H1 (cell line): Measurements from ENCODE around the gene SGMS1. TPM values are rescaled to one million over a fixed set of nuclear protein-coding genes. Genes with fewer than 3 reads are reported as not detected.

Experiments
- CTCF ChIA-PET: fragments of 300-600 bp; sonication (Branson Sonifier 250); formaldehyde crosslinking; loops from one replicate; lab custom pipeline; 2021; ENCODE audit not compliant: partially characterized antibody; lab: Charles Lee
- POLR2A ChIA-PET: fragments of 300-600 bp; sonication (Branson Sonifier 250); formaldehyde crosslinking; loops from one replicate; lab custom pipeline; 2021; ENCODE audit warnings: inconsistent platforms; ENCODE audit not compliant: partially characterized antibody; lab: Charles Lee
- DNase-seq, 2 experiments: peaks; one replicate each; pipeline versions ENCODE4 v3.0.0 to v3.0.0-alpha.2; 2010 to 2022; ENCODE audit warnings: low spot score in 2 of 2, low read depth in 1 of 2, mixed read lengths in 1 of 2
- FAIRE-seq: peaks from 2 replicates; lab custom pipeline; 2011; peaks lifted over from hg19 to GRCh38; lab: Jason Lieb, UNC
- H2AFZ ChIP-seq: 2 replicates; pipeline ENCODE4 v1.8.1; 2012; ENCODE audit warnings: low read length, inconsistent platforms
- H2AK5ac ChIP-seq: 2 replicates; pipeline ENCODE4 v1.6.1; 2013; ENCODE audit warnings: low read depth, low read length
- H2BK120ac ChIP-seq: replicated peaks from 2 replicates; pipeline ENCODE3; 2013; ENCODE audit warnings: low read depth, low read length, inconsistent platforms
- H2BK12ac ChIP-seq: 2 replicates; pipeline ENCODE4 v1.6.1; 2013; ENCODE audit warnings: low read depth, low read length
- H2BK15ac ChIP-seq: 2 replicates; pipeline ENCODE4 v1.6.1; 2013; ENCODE audit warnings: low read length
- H2BK20ac ChIP-seq: 2 replicates; pipeline ENCODE4 v1.6.1; 2013; ENCODE audit warnings: low read length
- H2BK5ac ChIP-seq: 2 replicates; pipeline ENCODE4 v1.6.1; 2013; ENCODE audit warnings: low read depth, low read length
- H3K14ac ChIP-seq: 2 replicates; pipeline ENCODE4 v1.6.1; 2013; ENCODE audit warnings: inconsistent platforms; ENCODE audit not compliant: insufficient read length
- H3K18ac ChIP-seq: 2 replicates; pipeline ENCODE4 v1.6.1; 2013; ENCODE audit warnings: low read length; ENCODE audit errors: extremely low read depth
- H3K23ac ChIP-seq: 2 replicates; pipeline ENCODE4 v1.6.1; 2013; ENCODE audit warnings: inconsistent platforms; ENCODE audit not compliant: insufficient read length
- H3K23me2 ChIP-seq: 2 replicates; pipeline ENCODE4 v1.6.1; 2013; ENCODE audit warnings: low read depth, low read length
- H3K27ac ChIP-seq: 2 replicates; pipeline ENCODE4 v1.6.1; 2011; ENCODE audit warnings: low read depth, low read length, inconsistent platforms
- H3K27me3 ChIP-seq, 4 experiments: replicated peaks in 1 of 4; 1 replicate in 1 of 4; 2 replicates in 3 of 4; pipeline versions ENCODE4 v1.6.1 to v1.8.1; 2011 to 2013; ENCODE audit warnings: low read length in 3 of 4, mild to moderate bottlenecking in 3 of 4, inconsistent platforms in 2 of 4, mixed read lengths in 2 of 4, moderate library complexity in 1 of 4; ENCODE audit not compliant: control insufficient read depth in 3 of 4, insufficient read depth in 3 of 4; ENCODE audit errors: extremely low read depth in 1 of 4
- H3K36me3 ChIP-seq, 4 experiments: 2 replicates each; pipeline versions ENCODE4 v1.6.1 to v1.8.1; 2011 to 2013; ENCODE audit warnings: mild to moderate bottlenecking in 4 of 4, low read length in 3 of 4, moderate library complexity in 2 of 4, control low read depth in 1 of 4, inconsistent platforms in 1 of 4; ENCODE audit not compliant: insufficient read depth in 4 of 4, control insufficient read depth in 2 of 4
- H3K4ac ChIP-seq: replicated peaks from 2 replicates; pipeline ENCODE3; 2013; ENCODE audit warnings: low read length, low read depth, mixed read lengths, inconsistent platforms; ENCODE audit not compliant: insufficient read length
- H3K4me1 ChIP-seq, 4 experiments: replicated peaks in 1 of 4; 1 replicate in 1 of 4; 2 replicates in 3 of 4; pipeline versions ENCODE4 v1.6.1 to v1.8.1; 2011 to 2013; ENCODE audit warnings: low read length in 3 of 4, inconsistent platforms in 2 of 4, mixed read lengths in 1 of 4; ENCODE audit not compliant: insufficient read depth in 4 of 4, control insufficient read depth in 3 of 4
- H3K4me2 ChIP-seq, 2 experiments: 2 replicates each; pipeline versions ENCODE4 v1.6.1 to v1.8.1; 2011 to 2013; ENCODE audit warnings: low read depth in 2 of 2, low read length in 2 of 2, control low read depth in 1 of 2, inconsistent platforms in 1 of 2, mild to moderate bottlenecking in 1 of 2; ENCODE audit not compliant: insufficient read depth in 1 of 2
- H3K4me3 ChIP-seq, 4 experiments: fragments of 200-600, 300-600 bp in 1 of 4; sonication (generic), shearing (Covaris generic), sonication (Bioruptor Twin) in 1 of 4; 2 replicates each; pipeline versions ENCODE4 v1.5.1 to v1.8.1; 2011 to 2016; ENCODE audit warnings: low read length in 4 of 4, low read depth in 3 of 4, control low read depth in 2 of 4, inconsistent platforms in 2 of 4, mild to moderate bottlenecking in 2 of 4, mixed read lengths in 1 of 4, moderate library complexity in 1 of 4; ENCODE audit not compliant: insufficient read depth in 2 of 4; ENCODE audit errors: extremely low read depth in 1 of 4
- H3K56ac ChIP-seq: replicated peaks from 2 replicates; pipeline ENCODE3; 2013; ENCODE audit warnings: low read depth, mild to moderate bottlenecking, mixed read lengths, low read length, inconsistent platforms; ENCODE audit not compliant: insufficient read length
- H3K79me1 ChIP-seq: 2 replicates; pipeline ENCODE4 v1.6.1; 2013; ENCODE audit warnings: low read depth, low read length, control low read depth
- H3K79me2 ChIP-seq, 2 experiments: 2 replicates each; pipeline versions ENCODE4 v1.6.1 to v1.8.1; 2012 to 2013; ENCODE audit warnings: low read length in 2 of 2, mild to moderate bottlenecking in 2 of 2, inconsistent platforms in 1 of 2; ENCODE audit not compliant: insufficient read depth in 2 of 2, control insufficient read depth in 1 of 2
- H3K9ac ChIP-seq, 4 experiments: replicated peaks in 1 of 4; 1 replicate in 1 of 4; 2 replicates in 3 of 4; pipeline versions ENCODE4 v1.6.1 to v1.8.1; 2011 to 2013; ENCODE audit warnings: low read depth in 3 of 4, low read length in 3 of 4, control low read depth in 2 of 4, mild to moderate bottlenecking in 2 of 4, moderate library complexity in 2 of 4, inconsistent platforms in 1 of 4; ENCODE audit errors: extremely low read depth in 1 of 4
- H3K9me3 ChIP-seq, 2 experiments: 2 replicates each; pipeline versions ENCODE4 v1.6.1 to v1.8.1; 2012 to 2013; ENCODE audit warnings: mild to moderate bottlenecking in 2 of 2, moderate library complexity in 2 of 2, control low read depth in 1 of 2, inconsistent platforms in 1 of 2, low read depth in 1 of 2, low read length in 1 of 2, mixed read lengths in 1 of 2; ENCODE audit not compliant: insufficient read depth in 2 of 2
- H4K20me1 ChIP-seq, 2 experiments: replicated peaks in 1 of 2; 2 replicates each; pipeline versions ENCODE3 to v1.8.1; 2011 to 2013; ENCODE audit warnings: inconsistent platforms in 2 of 2, low read length in 2 of 2, mild to moderate bottlenecking in 1 of 2; ENCODE audit not compliant: insufficient read depth in 2 of 2, control insufficient read depth in 1 of 2
- H4K5ac ChIP-seq: 2 replicates; pipeline ENCODE4 v1.6.1; 2013; ENCODE audit warnings: low read length, low read depth, mixed read lengths, inconsistent platforms; ENCODE audit not compliant: insufficient read length
- H4K8ac ChIP-seq: 2 replicates; pipeline ENCODE4 v1.8.0; 2013; ENCODE audit warnings: mild to moderate bottlenecking, moderate library complexity, low read length, inconsistent platforms; ENCODE audit not compliant: insufficient read depth; ENCODE audit errors: extremely low read depth
- H4K91ac ChIP-seq: replicated peaks from 2 replicates; pipeline ENCODE3; 2013; ENCODE audit warnings: low read length, mixed read lengths, inconsistent platforms; ENCODE audit not compliant: insufficient read length
- NRF1 ChIP-seq: IDR thresholded peaks from 2 replicates; pipeline ENCODE4 v1.6.1; 2011; ENCODE audit warnings: mild to moderate bottlenecking, low read depth, low read length, improper control_type of control experiment
- WGBS, 2 experiments: shearing (Covaris generic) in 1 of 2; methylation state at CpG; one replicate each; pipeline versions ENCODE4 v1.1.6 to v1.1.7; 2013 to 2015; ENCODE audit warnings: low lambda C conversion rate in 2 of 2, mixed read lengths in 2 of 2, inconsistent platforms in 1 of 2, low coverage in 1 of 2, missing lambda C conversion rate in 1 of 2; ENCODE audit not compliant: insufficient replicate concordance in 2 of 2, insufficient coverage in 1 of 2, insufficient read length in 1 of 2; ENCODE audit errors: extremely low coverage in 1 of 2, missing lambda C conversion rate in 1 of 2; 5-methylcytosine and 5-hydroxymethylcytosine counted together
- polyA plus RNA-seq, 7 experiments: library from polyadenylated mRNA; depleted of rRNA in 3 of 7; stranded (reverse) in 5 of 7; unstranded in 2 of 7; fragments of >200 nt in 5 of 7; fragments of 200-250 nt in 2 of 7; gene quantifications; 1 replicate in 5 of 7; 2 replicates in 1 of 7; 4 replicates in 1 of 7; pipeline versions ENCODE4 v1.2.1 to v1.2.3, GENCODE V29; 2011 to 2013; ENCODE audit warnings: missing spikeins in 2 of 7, mixed read lengths in 2 of 7
- total RNA-seq: library from RNA; stranded (reverse); fragmentation: NEBNext Ultra II Directional; extraction: Animal tissue kit (Norgen Biotek cat#: 25700); gene quantifications from 2 replicates; pipeline ENCODE4 v1.2.1, GENCODE V29; 2021

The SGMS1 gene
- total and polyA plus RNA-seq, 2 of the 8 experiments (the other 6 are each of a cell fraction or from before 2014, with no cell fraction given), result 6.0 to 15.6 TPM

- H3K14ac ChIP-seq, result no peak overlapping the region
- no peak overlapping the region for H3K4ac ChIP-seq
- no peaks in the 10 kb centered on the region for H3K79me1 ChIP-seq
- no peak overlapping the region for H3K27ac ChIP-seq
- H4K91ac ChIP-seq, result no peak overlapping the region
- no peak overlapping the region for H4K8ac ChIP-seq
- H2AK5ac ChIP-seq, result no peak overlapping the region
- WGBS, 2 experiments, result 82% methylated on average over 9 of the region's 9 CpGs; no CpG with 5 or more reads in 1 of the 2 experiments
- no peak overlapping the region for H3K9ac ChIP-seq
- FAIRE-seq, result no peak
- no peaks in the 10 kb centered on the region for H3K23me2 ChIP-seq
- no peak overlapping the region for H2BK120ac ChIP-seq
- no peak overlapping the region for H4K5ac ChIP-seq
- no peak for DNase-seq
- H3K18ac ChIP-seq, result no peak overlapping the region
- no peak overlapping the region for H2BK5ac ChIP-seq
- H3K4me3 ChIP-seq, result no peak overlapping the region
- no peaks in the 10 kb centered on the region for H3K36me3 ChIP-seq
- no peak overlapping the region for H3K56ac ChIP-seq
- no peak for TF ChIP-seq NRF1
- ChIA-PET POLR2A (no interaction called here), CTCF (interaction anchor here (0.9 to 1.1 kb wide), 2 partner anchors 12 to 24 kb away, joined by 3 read pairs; no protein-coding TSS in a partner anchor)
- H3K27me3 ChIP-seq, result no peaks in the 10 kb centered on the region
- no peaks in the 10 kb centered on the region for H4K20me1 ChIP-seq
- no peak overlapping the region for H3K23ac ChIP-seq
- H2BK15ac ChIP-seq, result 0 out of 2 replicates have a peak overlapping the region, but pooled peaks have one; percentile 19
- no peak overlapping the region for H3K4me2 ChIP-seq
- no peaks in the 10 kb centered on the region for H3K79me2 ChIP-seq
- H3K4me1 ChIP-seq, result no peaks in the 10 kb centered on the region
- H2BK12ac ChIP-seq, result no peak overlapping the region
- no peaks in the 10 kb centered on the region for H3K9me3 ChIP-seq
- H2BK20ac ChIP-seq, result no peak overlapping the region
- peak overlapping the region; percentile 56; the same call in 1 of the 2 replicates for H2AFZ ChIP-seq
Observed at GRCh38 chr10:50286996-50287803, 336.6 kb downstream of the SGMS1 start.
